MM.1S (cell line): ENCODE data around the gene NUTM2E.
"Not testable (repeated sequence)": the region's sequence is repeated elsewhere in the genome, so short reads cannot be mapped to it uniquely, and the experiment has no call there.

Experiments used
- EZH2 ChIP-seq: fragments of 300-600 bp; sonication (generic); optimal IDR thresholded peaks from 2 replicates; pipeline ENCODE3; 2017; ENCODE audit warnings: low read depth, mild to moderate bottlenecking, antibody characterized with exemption, low read length, mixed read lengths
- TF ChIP-seq, protein P1 (sequence below): fragments of 300-600 bp; sonication (generic); IDR thresholded peaks from 2 replicates; pipeline ENCODE4 v1.5.1; 2016; ENCODE audit warnings: antibody characterized with exemption, low read length, mixed read lengths

DNA sequence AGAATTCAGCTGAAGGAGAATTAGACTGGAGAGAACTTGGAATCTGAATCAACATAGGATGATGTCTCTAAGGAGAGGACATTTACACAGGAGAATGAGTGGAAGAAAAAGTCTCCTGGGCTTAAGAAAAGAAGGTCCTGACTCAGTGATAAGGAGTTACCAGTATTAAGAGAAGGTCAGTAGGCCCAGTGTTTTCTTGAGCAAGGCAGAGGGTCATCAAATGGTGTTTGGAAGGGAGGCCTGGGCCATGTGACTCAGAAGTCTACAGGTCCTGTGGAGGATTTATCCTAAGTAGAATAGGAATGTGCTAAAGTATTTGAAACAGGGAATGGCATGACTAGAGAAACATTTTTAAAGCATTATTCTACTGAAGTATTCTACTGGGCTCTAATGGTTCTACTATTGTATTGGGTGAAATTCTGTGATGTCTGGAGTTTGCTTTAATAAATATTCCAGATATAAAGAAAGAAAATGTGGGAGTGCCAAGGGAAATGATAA is 39.0 kb upstream of the NUTM2E start:
- TF ChIP-seq, protein P1, sequence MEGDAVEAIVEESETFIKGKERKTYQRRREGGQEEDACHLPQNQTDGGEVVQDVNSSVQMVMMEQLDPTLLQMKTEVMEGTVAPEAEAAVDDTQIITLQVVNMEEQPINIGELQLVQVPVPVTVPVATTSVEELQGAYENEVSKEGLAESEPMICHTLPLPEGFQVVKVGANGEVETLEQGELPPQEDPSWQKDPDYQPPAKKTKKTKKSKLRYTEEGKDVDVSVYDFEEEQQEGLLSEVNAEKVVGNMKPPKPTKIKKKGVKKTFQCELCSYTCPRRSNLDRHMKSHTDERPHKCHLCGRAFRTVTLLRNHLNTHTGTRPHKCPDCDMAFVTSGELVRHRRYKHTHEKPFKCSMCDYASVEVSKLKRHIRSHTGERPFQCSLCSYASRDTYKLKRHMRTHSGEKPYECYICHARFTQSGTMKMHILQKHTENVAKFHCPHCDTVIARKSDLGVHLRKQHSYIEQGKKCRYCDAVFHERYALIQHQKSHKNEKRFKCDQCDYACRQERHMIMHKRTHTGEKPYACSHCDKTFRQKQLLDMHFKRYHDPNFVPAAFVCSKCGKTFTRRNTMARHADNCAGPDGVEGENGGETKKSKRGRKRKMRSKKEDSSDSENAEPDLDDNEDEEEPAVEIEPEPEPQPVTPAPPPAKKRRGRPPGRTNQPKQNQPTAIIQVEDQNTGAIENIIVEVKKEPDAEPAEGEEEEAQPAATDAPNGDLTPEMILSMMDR = not testable (repeated sequence)
- not testable (repeated sequence) for TF ChIP-seq EZH2
